GM18511 (cell line): Measurements from ENCODE around the gene MEN1.
"Not testable (repeated sequence)": the region's sequence is repeated elsewhere in the genome, so short reads cannot be mapped to it uniquely, and the experiment has no call there.

ENCODE experiments used
- ATAC-seq: cut with Tn5 transposase; IDR thresholded peaks from one replicate; pipeline ENCODE4 v1.9.1; 2021; ENCODE audit warnings: mild to moderate bottlenecking, moderate library complexity; ENCODE audit not compliant: unreplicated experiment

The MEN1 gene

DNA sequence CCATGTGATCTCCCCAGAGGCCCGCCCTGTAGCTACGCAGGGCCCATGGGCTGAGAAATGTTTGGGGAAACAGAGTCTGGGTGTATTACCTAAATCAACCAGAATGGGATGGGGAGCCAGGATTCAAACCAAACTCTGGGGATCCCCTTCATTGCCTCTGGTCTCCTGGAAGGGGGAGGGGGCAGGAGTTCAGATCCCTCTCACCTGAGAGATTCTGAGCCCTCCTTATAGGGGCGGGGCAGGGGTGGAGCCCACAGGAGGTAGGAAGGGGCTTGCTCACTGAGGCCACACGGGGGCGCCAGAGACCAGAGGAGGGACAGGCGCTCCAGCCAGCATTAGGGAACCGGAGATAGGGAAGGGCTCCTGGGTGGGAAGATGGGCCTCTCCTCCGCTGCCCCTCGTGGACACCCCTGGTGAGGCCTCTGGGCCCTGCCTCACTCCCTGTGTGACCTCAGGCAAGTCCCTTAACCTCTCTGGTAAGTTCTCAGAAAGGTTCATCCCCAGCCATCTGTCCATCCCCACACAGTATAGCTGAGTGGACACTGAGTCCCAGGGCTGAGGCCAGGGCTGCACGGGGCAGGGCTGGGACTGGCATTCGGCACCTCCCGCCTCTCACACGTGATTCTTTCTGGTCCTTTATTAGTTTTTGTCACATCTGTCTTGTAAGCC is 36.8 kb upstream of the MEN1 start:
- ATAC-seq = no peak

DNA sequence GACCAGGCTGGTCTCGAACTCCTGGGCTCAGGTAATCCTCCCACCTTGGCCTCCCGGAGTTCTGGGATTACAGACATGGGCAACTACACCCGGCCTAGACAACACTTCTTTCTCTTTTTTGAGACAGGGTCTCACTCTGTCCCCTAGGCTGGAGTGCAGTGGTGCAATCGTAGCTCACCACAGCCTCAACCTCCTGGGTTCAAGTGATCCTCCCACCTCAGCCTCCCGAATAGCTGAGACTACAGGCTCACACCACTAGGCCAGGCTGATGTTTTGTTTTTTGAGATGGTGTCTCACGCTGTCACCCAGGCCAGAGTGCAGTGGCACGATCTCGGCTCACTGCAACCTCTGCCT is 35.4 kb upstream of the MEN1 start:
- ATAC-seq = not testable (repeated sequence)

DNA sequence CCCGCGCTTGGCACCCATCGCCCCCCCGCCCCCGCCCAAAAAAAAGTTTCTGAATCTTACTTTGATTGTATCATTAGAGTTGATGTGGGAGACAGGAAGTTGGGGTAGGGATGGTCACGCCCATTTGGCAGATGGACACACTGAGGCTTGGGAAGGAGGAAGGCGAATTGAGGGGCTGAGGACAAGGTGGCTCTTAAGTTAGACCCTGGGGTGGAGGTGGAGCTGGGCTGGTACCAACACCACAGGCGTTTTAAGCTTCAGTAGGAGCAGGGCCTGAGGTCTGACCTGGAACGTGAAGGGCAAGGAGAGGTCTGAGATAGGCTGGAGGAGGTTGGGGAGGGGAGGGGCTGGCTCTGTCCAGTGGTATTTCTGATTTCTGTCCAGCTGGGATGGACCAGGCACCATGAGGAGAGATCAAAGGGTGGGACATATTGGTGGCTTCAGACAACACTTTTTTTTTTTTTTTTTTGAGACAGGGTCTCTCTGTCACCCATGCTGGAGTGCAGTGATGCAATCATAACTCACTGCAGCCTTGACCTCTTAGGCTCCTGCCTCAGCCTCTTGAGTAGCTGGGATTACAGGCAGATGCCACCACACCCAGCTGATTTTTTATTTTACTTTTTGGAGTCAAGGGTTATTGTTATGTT is 34.9 kb upstream of the MEN1 start:
- ATAC-seq = no peak

DNA sequence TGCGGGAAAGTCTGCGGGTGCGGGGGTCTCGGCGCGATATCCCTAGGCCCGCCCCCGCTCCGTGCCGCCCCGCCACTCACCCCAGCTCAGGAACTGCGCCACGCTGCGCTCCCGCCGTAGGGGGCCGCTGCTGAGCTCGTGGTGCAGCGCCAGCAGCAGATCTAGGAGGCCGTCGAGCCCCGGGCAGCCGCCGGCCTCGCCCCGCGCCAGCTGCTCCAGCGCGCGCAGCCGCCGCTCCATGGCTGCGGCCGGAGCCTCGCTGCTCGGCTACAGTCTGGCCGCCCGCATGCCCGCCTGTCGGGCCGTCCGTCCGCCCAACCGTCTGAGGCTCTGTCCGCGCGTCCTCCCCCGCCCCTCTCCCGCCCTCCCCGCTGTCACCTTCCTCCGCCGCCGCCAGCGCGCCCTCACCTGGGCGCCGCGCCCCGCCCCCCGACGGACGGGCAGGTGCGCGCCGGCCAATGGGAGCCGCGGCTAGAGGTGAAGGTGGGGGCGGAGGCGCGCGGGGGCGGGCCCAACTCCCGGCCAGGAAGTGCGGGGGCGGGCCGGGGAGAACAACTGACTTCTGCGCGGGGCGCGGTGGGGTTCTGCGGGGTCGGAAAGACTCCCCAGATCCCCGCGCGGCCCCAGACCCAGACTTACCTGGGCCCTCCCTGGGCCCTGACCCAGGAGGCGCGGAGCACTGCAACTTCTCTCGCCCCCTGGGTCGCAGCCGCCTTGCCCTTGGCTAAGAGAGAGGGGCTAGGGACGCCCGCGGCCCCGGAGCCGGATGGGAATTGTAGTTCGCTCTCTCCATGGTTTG is 34.2 kb upstream of the MEN1 start, which contains the start of gene CDC42BPG:
Gene CDC42BPG (minus strand): TSS at position 324 of the 799 bp plus-strand sequence. CDS start 84 bp downstream, at position 240.
- peak; percentile 45 for ATAC-seq

DNA sequence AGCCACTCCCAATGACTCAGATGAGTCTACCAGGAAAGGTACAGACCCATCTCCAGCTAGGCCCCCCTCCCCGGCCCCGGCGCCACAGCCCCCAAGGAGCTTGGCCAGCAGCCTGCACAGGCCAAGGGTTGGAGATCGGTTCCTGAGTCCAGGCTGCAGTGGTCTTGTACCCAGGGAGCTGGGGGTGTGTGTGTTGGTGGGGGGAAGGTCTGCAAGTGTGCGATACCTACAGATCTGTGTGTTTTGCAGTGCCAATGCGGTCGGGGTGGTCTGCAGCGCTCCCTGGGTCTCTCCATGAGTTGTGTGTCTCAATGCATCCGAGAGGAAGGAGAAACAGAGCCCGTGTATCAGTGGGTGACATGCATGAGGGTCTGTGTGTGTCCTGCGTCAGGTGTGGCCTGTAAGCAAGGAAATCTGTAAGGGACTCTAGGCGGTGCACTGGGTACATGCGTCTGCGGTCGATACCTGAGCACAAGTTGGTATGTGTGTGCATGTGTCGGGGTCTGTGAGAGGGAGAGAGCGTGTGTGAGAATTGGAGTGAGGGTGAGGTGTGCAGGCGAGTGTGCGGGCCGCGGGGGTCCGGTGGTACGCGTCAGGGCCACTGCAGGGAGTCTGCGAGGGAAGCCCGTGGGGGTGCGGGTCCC is 33.5 kb upstream of the MEN1 start:
- ATAC-seq = no peak

DNA sequence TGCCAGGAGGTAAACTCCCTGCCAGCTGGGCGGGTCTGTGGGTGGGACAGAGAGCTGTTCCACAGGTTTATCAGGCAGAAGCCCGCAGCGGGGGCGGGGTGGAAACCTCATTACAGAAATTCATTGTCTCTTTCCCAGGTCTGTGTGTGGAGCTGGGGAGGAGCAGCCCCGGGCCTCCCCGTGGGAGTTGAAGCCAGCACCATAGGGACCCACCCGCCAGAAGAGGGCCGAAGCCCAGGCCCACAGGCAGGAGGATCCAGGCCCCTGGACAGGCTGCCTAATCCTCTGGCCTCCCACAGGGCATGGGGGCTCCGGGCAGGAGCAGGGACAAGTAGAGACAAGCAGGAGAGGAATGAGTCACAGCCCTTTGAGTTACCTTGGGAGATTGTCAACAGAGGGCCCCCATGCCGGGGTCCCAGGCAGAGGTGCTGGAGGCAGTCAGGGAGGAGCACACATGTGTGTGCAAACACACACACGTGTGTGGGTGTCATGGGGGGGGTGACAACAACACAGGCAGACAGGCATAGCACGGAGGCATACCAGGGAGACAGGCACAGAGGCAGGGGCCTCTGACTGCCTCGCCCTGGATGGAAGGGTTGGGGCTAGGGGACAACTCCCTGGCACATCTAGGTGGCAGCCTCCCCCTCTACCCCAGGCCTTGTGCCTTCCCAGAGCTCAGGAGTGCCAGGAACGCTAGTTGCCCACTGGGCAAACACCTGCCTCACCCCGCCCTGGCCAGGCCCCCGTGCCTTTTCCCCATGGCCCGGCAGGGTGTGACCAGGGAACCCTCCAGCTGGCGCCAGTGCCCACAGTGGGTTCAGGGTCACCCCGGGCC is 32.7 kb upstream of the MEN1 start:
- no peak for ATAC-seq

DNA sequence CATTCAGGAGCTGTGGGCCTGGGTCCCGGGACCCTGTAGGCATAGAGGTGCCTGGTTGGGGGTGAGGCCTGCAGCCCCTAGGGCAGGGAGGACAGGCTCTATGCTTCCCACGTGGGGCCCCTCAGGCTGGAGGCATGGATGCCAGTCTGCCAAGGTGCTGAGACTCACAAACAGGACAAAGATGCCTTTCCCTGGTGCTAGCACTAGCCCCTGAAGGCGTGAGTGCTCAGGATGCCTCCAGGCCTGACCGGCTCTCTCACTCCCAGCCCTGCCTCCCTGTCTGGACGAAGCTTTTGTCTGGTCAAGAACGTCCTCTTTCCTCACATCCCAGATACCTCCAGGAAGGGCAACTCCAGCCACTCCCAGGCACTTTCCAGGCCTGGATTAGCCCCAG is 32.0 kb upstream of the MEN1 start:
- ATAC-seq = no peak

DNA sequence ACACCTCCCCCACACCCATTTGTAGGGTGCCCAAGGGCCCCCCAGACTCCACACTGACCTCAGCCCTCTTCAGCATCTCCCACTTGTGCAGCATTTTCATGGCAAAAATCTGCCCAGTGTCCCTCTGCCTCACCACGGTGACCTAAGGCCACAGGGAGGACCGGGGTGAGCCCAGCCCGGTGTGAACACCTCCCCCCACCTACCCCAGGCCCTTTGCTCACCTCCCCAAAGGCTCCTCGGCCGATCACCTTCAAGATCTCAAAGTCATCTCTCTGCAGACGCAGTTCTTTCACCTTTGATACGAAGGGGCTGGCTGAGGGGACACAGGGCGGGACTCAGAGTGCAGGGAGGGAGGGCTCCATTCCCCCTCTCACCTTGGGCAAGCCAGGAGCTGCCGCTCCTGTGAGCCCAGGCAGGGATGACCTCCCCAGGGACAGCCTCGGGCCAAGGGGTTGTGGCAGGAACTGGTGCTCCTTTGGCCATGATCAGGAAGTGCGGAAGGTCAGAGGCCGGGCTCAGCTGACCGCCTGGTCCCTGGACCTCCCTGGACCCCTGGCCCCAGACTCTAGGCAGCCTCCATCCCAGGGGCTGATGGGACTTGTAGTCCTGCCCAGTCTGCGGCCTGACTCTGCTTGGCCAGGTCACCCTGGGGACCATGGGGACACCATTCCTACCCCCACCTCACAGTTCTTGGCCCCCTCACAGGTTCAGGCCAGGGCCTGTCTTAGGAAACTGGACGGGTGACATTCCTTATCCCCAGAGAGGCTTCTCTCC is 31.4 kb upstream of the MEN1 start:
- no peak for ATAC-seq

DNA sequence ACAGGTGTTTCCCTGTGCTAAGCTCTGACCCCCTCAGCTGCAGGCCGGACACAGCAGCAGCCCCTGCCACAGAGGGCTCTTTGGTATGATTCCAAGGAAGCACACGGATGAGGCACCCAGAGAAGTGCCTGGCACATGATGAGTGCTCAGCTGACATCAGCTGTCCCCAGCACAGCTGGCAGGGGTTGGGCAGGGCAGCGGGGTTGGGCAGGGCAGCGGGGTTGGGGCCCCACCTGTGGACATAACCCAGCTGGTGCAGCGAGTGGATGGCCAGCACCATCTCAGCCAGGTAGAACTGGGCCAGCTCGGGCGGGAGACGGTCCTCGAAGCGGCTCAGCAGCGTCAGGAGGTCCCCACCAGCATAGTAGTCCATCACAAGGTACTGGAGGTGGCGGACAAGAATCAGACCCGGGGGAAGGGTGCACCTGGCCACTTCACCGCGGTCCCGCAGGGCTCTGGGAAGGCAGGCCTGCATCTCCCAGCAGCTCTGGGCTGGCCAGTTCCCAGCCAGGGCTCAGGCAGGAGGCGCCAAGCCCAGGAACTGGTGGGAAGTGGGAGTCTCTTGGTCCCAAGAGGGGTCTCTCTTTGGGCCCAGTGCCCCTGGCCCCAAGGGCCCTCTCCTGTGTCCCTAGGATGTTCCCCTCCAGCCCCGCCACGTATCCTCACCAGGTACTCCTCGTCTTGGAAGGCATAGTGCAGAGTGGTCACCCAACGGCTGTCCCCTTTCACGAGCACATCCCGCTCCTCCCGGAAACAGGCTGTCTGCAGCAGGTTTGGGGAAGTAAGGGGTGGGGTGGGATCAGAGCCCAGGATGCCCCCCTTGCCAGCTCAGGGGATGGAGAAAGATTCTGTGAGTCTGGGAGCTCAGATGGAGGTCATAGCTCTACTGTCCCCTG is 29.8 kb upstream of the MEN1 start:
- ATAC-seq = no peak

DNA sequence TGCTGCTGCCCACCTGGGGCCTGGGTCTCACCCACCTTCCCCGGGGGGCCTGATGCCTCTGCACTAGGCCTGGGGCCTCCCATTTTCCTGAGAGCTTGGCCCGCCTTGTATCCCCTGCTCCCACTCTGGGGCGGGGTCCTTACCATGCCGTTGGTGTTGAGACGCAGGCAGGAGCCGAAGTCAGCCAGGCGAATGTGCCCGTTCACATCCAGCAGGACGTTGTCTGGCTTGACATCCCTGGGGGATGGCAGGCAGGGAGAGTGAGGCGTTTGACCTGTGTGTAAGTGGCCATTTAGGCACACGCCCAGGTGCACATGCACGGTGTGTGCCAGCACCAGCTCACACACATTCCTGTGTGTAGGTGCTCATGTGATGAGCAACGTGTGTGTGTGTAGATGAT is 29.0 kb upstream of the MEN1 start:
- no peak for ATAC-seq

DNA sequence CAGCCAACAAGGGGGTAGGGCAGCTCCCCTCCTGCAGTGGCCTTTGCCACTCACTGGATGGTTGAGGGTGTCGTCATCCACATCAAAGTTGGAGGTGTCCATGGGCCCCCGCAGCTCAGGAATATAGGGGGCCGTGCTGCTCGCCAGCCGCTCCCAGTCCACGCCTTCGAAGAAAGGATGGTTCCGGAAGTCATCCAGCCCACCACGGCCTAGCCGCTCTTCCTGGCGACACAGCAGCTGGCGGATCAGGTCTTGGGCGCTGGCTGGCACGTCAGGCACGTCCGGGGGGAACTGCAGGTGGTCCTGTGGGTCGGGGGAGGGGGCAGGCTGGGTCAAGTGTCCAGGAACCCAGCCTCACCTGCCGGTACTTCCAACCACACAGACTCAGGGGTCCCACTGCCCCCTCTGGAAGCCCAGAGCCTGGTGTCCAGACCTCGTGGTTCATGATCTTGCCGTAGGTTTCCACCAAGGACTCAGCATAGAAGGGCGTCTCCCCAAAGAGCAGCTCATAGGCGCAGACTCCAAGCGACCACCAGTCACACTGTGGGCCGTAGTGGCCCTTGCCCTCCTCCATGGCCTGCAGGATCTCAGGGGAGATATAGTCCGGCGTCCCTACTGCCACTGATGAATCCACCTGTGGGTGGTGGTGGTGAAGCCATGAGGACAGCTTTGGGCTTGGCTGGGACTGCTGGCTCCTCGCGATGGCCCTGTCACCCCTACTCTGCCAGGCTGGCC is 28.4 kb upstream of the MEN1 start:
- ATAC-seq = no peak

DNA sequence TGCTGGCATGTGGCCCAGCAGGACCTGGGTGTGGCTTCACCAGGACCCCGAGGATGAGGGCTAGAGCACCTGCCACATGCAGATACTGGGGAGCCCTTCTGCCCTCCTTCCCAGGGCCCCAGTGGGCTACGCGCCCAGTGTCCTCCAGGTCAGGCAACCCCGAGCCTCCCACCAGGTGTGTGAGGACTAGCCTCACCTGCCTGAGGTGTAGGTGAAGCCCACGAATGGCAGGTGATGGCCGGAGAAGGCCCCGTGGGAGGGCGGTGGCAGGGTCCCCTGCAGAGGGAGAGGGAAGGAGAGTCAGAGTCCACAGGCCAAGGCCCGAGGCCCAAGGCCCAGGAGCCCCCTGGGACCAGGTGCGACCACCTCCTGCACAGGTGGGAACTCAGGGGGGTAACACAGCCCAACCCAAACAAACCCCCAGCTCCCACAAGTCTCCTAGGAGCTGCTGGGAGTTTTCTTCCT is 27.6 kb upstream of the MEN1 start:
- ATAC-seq = no peak

DNA sequence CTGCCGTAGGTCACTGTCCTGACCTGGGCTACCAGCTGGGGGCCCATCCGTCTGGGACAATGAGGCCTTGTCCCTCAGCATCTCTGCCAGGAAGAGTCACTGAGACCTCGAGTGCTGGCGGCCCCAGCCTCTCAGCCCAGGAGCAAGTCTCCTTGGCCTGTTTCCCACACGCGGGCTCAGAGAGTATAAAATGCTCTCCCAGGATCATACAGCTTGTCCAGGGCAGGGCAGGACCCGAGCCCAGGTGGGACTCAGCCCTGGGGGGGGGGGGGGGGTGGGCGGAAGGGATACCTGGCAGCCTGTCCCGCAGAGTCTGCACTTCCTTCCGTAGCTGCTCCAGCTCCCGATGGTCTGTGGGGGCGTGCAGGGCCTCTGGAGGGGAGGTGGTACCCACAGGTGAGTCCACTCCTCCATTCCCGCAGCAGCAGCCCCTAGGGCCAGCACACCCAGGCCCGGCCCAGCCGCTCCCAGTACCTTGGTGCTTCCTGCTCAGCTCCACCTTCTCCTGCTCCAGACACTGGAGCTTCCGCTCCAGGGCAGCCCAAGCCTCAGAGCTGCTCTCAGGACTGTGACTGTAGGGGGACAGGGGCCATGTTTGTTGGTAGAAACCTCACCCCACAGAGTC is 26.2 kb upstream of the MEN1 start:
- ATAC-seq = no peak

DNA sequence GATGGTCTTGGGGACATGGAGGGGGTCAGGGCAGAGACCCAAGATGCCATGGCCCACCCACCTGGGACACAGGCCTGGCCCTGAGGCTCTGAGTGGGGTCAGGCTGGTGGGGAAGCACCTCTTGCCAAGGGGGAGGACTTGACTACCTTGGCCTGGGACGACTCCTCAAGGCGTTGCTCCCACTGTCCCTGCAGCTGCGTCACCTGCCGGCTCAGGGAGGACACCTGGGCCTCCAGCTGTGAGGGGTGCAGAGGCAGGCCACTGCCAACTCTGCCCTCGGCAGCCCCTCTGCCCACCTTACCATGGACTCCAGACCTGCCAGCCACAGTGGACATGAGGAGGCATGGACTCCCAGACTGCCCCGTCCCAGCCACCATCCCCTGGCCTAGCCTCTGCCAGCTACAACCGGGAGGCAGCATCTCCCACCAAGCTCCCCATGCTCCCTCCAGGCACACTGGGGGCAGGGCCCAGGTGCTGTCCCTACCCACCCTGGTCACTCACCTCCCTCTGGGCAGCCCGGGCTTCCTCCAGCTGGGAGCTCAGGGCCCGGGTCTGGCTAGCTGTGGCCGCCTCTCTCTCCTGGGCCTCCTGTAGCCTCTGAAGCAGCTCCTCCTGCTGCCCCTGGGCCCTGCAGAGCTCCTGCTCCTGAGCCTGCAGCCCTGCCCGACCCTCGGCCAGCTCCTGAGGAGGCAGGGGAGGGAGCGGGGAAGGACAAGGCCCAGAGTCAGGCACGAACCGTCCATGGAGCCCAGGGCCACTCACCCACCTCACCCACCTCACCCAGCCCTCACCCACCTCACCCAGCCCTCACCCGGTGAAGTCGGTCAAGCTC is 25.5 kb upstream of the MEN1 start:
- ATAC-seq = no peak

DNA sequence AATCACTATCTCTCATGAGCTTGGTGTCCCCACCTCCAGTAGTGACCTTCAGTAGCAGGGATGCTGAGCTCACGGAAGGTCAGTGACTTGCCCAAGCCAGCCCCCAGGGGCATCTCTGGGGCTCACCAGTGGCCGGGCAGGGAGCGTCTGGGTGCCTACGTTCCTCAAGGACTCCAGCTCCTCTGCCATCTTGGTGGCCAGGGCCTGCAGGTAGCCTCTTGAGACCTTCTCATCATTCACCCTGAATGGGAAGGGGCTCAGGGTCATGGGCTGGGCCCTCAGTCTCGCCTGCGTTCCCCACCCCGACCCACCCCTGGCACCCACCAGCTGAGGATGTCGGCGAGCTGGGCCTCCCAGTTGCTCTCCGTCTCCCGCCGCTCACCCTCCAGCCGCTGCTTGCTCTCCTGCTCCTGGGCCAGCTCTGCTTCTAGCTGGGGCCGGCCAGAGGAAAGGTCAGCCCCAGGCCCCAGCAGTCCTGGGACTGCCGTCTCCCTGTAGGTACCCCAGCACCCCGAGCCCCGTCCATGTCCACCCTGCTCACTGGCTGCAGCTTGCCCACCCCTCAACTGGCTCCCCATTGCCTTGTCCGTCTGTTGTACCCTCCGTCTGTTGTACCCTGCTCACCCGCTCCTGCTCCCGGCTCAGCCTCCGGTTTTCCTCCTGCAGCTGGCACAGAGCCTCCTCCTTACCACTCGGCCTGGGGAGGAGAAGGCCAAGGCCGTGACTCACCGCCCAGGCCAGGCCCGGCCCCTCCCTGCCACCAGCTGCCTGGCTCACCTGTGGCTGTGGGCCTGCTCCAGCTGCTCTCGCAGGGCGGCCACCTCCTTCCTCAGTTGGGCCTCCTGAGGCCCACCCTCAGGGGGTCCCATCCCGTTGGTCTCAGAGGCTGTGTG is 24.6 kb upstream of the MEN1 start:
- ATAC-seq = no peak
